K562 (cell line): ENCODE measurements around the gene TFF1. TPM values are rescaled to one million over a fixed set of nuclear protein-coding genes. Genes with fewer than 3 reads are reported as not detected.

Experiments used
- BMI1 ChIP-seq: fragments of 150-350 bp; IDR thresholded peaks from 2 replicates; pipeline ENCODE4 v1.6.1; 2014; ENCODE audit warnings: low read length
- HDAC1 ChIP-seq, 2 experiments: fragments of 450-650 bp; IDR thresholded peaks; 2 replicates each; pipeline ENCODE4 v1.6.1; 2016 to 2017; ENCODE audit warnings: inconsistent platforms in 1 of 2, mild to moderate bottlenecking in 1 of 2, moderate library complexity in 1 of 2
- HMG20B ChIP-seq: fragments of 250-450 bp; sonication (Bioruptor Pico); IDR thresholded peaks from 2 replicates; pipeline ENCODE4 v1.5.0; 2021; ENCODE audit warnings: mild to moderate bottlenecking
- PHF8 ChIP-seq: fragments of 200-600 bp; sonication (generic); IDR thresholded peaks from 2 replicates; pipeline ENCODE4 v1.6.1; 2012; ENCODE audit warnings: mixed run types, mild to moderate bottlenecking, inconsistent platforms, low read length, moderate library complexity, borderline replicate concordance
- POLR3G ChIP-seq: IDR thresholded peaks from 2 replicates; pipeline ENCODE4 v1.6.1; 2011; ENCODE audit not compliant: insufficient read length, insufficient replicate concordance; ENCODE audit errors: extremely low read depth
- SIN3A ChIP-seq, 2 experiments: fragments of 150-350 bp in 1 of 2; IDR thresholded peaks; 2 replicates each; pipeline ENCODE4 v1.6.1; 2011 to 2016; ENCODE audit warnings: borderline replicate concordance in 2 of 2, low read depth in 2 of 2, low read length in 2 of 2, mild to moderate bottlenecking in 2 of 2, moderate library complexity in 2 of 2; ENCODE audit not compliant: control insufficient read depth in 1 of 2
- STAT5A ChIP-seq: IDR thresholded peaks from 2 replicates; pipeline ENCODE4 v1.6.1; 2012; ENCODE audit warnings: low read length, inconsistent platforms, borderline replicate concordance
- ZBTB1 ChIP-seq: sonication (generic); formaldehyde crosslinking; IDR thresholded peaks from 2 replicates; pipeline ENCODE4 v1.8.1; 2023; ENCODE audit warnings: missing genetic modification reagents, low read depth, mild to moderate bottlenecking, borderline replicate concordance
- ZC3H4 ChIP-seq: sonication (generic); formaldehyde crosslinking; IDR thresholded peaks from 2 replicates; pipeline ENCODE4 v1.9.0; 2021; ENCODE audit warnings: missing genetic modification reagents, borderline replicate concordance
- ZC3H8 ChIP-seq: fragments of 450-650 bp; IDR thresholded peaks from 2 replicates; pipeline ENCODE4 v1.6.1; 2017
- ZNF507 ChIP-seq: conservative IDR thresholded peaks from 2 replicates; pipeline ENCODE4 v1.6.1; 2017; ENCODE audit warnings: missing genetic modification characterization, missing compliant biosample characterization
- polyA plus RNA-seq, 8 experiments: library from polyadenylated mRNA; depleted of rRNA in 4 of 8; stranded (reverse) in 5 of 8; unstranded in 3 of 8; fragments of >200 nt; fragmentation: Nextera tagmentation in 2 of 8; fragmentation: Illumina TruSeq in 1 of 8; extraction: Ambion mirVana in 2 of 8; extraction: Trizol in 1 of 8; gene quantifications; 2 replicates each; pipeline versions ENCODE4 v1.2.1 to v1.2.3, GENCODE V29; 2011 to 2014; ENCODE audit warnings: inconsistent platforms in 1 of 8, missing spikeins in 1 of 8
- total RNA-seq, 7 experiments: library from RNA; depleted of rRNA in 6 of 7; stranded (reverse); fragments of >200 nt in 6 of 7; fragmentation: Illumina TruSeq in 2 of 7; extraction: Trizol in 2 of 7; gene quantifications; 2 replicates each; pipeline versions ENCODE4 v1.2.1 to v1.2.3, GENCODE V29; 2011 to 2021; ENCODE audit warnings: low replicate concordance in 1 of 7
- TF ChIP-seq, protein P1 (sequence below), 2 experiments: fragments of 450-650 bp; IDR thresholded peaks; 2 replicates each; pipeline ENCODE4 v1.6.1; 2016; ENCODE audit warnings: mild to moderate bottlenecking in 2 of 2, borderline replicate concordance in 1 of 2, low read depth in 1 of 2, moderate library complexity in 1 of 2
- TF ChIP-seq, protein P2 (sequence below): IDR thresholded peaks from 2 replicates; pipeline ENCODE4 v1.6.1; 2016; ENCODE audit warnings: missing genetic modification characterization, missing compliant biosample characterization
- TF ChIP-seq, protein P3 (sequence below): sonication (generic); formaldehyde crosslinking; IDR thresholded peaks from 2 replicates; pipeline ENCODE4 v1.8.0; 2022; ENCODE audit warnings: missing genetic modification reagents, mild to moderate bottlenecking, borderline replicate concordance

The TFF1 gene
- total and polyA plus RNA-seq, 9 of the 15 experiments (the other 6 are each of a cell fraction or from before 2014, with no cell fraction given) = 0.31 TPM; not detected in 8

DNA sequence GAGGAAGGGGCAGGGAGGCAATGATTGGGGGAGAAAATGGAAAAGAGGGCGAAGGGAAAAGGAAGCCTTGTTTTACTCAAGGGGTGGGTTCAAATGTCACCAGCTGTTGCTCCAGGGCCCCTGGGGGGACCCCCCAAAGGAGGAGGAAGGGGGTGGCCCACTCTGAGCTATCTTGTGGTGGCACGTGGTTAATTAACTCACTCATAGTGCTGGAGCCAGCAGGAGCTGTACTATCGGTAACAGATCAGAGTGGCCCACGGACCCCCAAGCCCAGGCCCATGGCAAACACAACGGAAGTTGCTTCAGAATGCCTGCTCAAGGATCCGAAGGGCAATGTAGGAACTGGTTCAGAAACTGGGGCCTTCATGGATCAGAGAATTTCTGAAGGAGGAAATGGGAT is 22.8 kb downstream of the TFF1 start (continued):
- TF ChIP-seq, protein P1, sequence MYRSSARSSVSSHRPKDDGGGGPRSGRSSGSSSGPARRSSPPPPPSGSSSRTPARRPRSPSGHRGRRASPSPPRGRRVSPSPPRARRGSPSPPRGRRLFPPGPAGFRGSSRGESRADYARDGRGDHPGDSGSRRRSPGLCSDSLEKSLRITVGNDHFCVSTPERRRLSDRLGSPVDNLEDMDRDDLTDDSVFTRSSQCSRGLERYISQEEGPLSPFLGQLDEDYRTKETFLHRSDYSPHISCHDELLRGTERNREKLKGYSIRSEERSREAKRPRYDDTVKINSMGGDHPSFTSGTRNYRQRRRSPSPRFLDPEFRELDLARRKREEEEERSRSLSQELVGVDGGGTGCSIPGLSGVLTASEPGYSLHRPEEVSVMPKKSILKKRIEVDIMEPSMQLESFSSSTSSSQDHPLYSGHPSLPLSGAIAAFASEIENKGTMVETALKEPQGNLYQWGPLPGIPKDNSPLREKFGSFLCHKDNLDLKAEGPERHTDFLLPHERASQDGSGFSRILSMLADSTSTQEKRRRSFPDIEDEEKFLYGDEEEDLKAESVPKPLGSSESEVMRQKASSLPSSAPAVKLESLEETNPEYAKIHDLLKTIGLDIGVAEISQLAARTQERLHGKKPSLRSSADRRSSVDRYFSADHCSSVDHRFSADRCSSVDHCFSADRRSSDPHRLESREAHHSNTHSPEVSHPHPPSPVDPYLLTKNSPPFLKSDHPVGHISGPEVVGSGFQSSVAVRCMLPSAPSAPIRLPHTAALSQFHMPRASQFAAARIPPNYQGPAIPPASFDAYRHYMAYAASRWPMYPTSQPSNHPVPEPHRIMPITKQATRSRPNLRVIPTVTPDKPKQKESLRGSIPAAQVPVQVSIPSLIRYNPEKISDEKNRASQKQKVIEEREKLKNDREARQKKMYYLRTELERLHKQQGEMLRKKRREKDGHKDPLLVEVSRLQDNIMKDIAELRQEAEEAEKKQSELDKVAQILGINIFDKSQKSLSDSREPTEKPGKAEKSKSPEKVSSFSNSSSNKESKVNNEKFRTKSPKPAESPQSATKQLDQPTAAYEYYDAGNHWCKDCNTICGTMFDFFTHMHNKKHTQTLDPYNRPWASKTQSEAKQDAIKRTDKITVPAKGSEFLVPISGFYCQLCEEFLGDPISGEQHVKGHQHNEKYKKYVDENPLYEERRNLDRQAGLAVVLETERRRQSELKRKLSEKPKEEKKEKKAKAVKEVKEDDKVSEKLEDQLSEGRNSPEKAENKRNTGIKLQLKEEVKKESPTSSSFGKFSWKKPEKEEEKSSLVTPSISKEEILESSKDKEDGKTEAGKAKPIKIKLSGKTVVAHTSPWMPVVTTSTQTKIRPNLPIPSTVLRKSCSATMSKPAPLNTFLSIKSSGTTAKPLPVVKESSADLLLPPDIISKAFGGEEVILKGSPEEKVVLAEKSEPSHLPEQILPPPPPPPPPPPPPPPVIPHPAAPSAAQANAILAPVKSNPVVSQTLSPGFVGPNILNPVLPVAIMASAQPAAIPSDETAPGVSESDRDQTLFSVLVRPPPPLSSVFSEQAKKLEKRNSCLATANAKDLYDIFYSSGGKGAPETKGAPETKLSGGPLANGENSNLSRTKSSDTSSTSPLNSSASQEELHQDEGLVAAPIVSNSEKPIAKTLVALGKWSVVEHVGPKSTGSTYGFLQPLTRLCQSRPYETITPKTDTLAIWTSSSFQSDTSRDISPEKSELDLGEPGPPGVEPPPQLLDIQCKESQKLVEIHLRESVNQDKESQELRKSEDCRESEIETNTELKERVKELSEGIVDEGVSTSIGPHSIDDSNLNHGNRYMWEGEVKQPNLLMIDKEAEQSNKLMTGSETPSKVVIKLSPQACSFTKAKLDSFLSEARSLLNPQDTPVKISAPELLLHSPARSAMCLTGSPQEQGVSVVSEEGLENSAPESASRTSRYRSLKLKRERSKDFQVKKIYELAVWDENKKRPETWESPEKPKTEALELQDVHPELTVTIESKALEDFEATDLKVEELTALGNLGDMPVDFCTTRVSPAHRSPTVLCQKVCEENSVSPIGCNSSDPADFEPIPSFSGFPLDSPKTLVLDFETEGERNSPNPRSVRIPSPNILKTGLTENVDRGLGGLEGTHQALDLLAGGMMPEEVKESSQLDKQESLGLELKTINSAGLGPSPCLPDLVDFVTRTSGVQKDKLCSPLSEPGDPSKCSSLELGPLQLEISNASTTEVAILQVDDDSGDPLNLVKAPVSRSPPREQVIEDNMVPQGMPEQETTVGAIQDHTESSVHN (IDR thresholded peaks at IDR 0.05; ENCODE audit: borderline replicate concordance in 1 of 2, low read depth in 1 of 2) = no peak
- TF ChIP-seq HDAC1 (IDR thresholded peaks at IDR 0.05) (no peak), PHF8 (no peak), SIN3A (IDR thresholded peaks at IDR 0.05; ENCODE audit: borderline replicate concordance in 2 of 2, control insufficient read depth in 1 of 2, low read depth in 2 of 2, low read length in 2 of 2) (no peak), STAT5A (no peak), ZC3H8 (no peak), POLR3G (no peak), ZC3H4 (no peak), ZBTB1 (CRISPR knock-in tag) (no peak), ZNF507 (tag) (no peak), HMG20B (CRISPR knock-in tag) (no peak), BMI1 (no peak)
- TF ChIP-seq, protein P2, sequence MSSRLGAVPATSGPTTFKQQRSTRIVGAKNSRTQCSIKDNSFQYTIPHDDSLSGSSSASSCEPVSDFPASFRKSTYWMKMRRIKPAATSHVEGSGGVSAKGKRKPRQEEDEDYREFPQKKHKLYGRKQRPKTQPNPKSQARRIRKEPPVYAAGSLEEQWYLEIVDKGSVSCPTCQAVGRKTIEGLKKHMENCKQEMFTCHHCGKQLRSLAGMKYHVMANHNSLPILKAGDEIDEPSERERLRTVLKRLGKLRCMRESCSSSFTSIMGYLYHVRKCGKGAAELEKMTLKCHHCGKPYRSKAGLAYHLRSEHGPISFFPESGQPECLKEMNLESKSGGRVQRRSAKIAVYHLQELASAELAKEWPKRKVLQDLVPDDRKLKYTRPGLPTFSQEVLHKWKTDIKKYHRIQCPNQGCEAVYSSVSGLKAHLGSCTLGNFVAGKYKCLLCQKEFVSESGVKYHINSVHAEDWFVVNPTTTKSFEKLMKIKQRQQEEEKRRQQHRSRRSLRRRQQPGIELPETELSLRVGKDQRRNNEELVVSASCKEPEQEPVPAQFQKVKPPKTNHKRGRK (tag) = no peak
- TF ChIP-seq, protein P3, sequence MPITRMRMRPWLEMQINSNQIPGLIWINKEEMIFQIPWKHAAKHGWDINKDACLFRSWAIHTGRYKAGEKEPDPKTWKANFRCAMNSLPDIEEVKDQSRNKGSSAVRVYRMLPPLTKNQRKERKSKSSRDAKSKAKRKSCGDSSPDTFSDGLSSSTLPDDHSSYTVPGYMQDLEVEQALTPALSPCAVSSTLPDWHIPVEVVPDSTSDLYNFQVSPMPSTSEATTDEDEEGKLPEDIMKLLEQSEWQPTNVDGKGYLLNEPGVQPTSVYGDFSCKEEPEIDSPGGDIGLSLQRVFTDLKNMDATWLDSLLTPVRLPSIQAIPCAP (CRISPR knock-in tag) = no peak
